Loucy (cell line): ENCODE results near the gene HRH2.

Experiments
- H2AFZ ChIP-seq: fragments of 200-600 bp; sonication (generic); 2 replicates; pipeline ENCODE4 v1.6.0; 2016; ENCODE audit warnings: antibody characterized with exemption, mild to moderate bottlenecking, low read length, moderate library complexity
- H3F3A ChIP-seq: fragments of 200-600 bp; 2 replicates; pipeline ENCODE4 v1.6.0; 2016; ENCODE audit warnings: antibody characterized with exemption, low read depth, mild to moderate bottlenecking
- H3K27me3 ChIP-seq: fragments of 200-600 bp; sonication (generic); 2 replicates; pipeline ENCODE4 v1.6.1; 2014; ENCODE audit warnings: low read length, mild to moderate bottlenecking; ENCODE audit not compliant: insufficient read depth, poor library complexity, severe bottlenecking
- H3K36me3 ChIP-seq: fragments of 200-600 bp; sonication (generic); 2 replicates; pipeline ENCODE4 v1.6.1; 2016; ENCODE audit warnings: low read length; ENCODE audit not compliant: insufficient read depth
- H3K4me1 ChIP-seq: fragments of 200-600 bp; sonication (generic); 2 replicates; pipeline ENCODE4 v1.5.1; 2014; ENCODE audit warnings: low read length, mild to moderate bottlenecking; ENCODE audit not compliant: insufficient read depth, poor library complexity, severe bottlenecking
- H3K4me2 ChIP-seq: fragments of 200-600 bp; sonication (generic); 2 replicates; pipeline ENCODE4 v1.6.0; 2014; ENCODE audit warnings: antibody characterized with exemption, low read length, low read depth, mild to moderate bottlenecking; ENCODE audit not compliant: poor library complexity, severe bottlenecking
- H3K4me3 ChIP-seq: fragments of 200-600 bp; sonication (generic); 2 replicates; pipeline ENCODE4 v1.5.1; 2014; ENCODE audit warnings: low read length, mild to moderate bottlenecking, mixed read lengths; ENCODE audit not compliant: poor library complexity, severe bottlenecking
- H3K79me2 ChIP-seq: fragments of 200-600 bp; sonication (generic); 2 replicates; pipeline ENCODE4 v1.6.1; 2014; ENCODE audit warnings: low read length; ENCODE audit not compliant: insufficient read depth
- H3K9ac ChIP-seq: fragments of 200-600 bp; sonication (generic); 2 replicates; pipeline ENCODE4 v1.6.0; 2014; ENCODE audit warnings: mild to moderate bottlenecking, low read depth, low read length, moderate library complexity; ENCODE audit not compliant: poor library complexity, severe bottlenecking
- H3K9me2 ChIP-seq: fragments of 200-600 bp; sonication (generic); replicated peaks from 2 replicates; pipeline ENCODE4 v1.6.1; 2016; ENCODE audit warnings: low read depth, low read length, mixed read lengths
- H3K9me3 ChIP-seq: fragments of 200-600 bp; sonication (generic); 2 replicates; pipeline ENCODE4 v1.6.1; 2014; ENCODE audit warnings: mild to moderate bottlenecking, antibody characterized with exemption, low read length, low read depth; ENCODE audit not compliant: insufficient read depth
- H4K20me1 ChIP-seq: fragments of 200-600 bp; sonication (generic); 2 replicates; pipeline ENCODE4 v1.6.0; 2014; ENCODE audit warnings: antibody characterized with exemption, low read length, mild to moderate bottlenecking; ENCODE audit not compliant: insufficient read depth, poor library complexity, severe bottlenecking
- EZH2phosphoT487 ChIP-seq: fragments of 200-600 bp; IDR thresholded peaks from 2 replicates; pipeline ENCODE4 v1.6.1; 2018; ENCODE audit warnings: antibody characterized with exemption, mild to moderate bottlenecking, moderate library complexity, borderline replicate concordance
- TF ChIP-seq, protein P1 (sequence below): fragments of 200-600 bp; sonication (generic); conservative IDR thresholded peaks from 2 replicates; pipeline ENCODE4 v1.5.1; 2014; ENCODE audit warnings: mild to moderate bottlenecking, antibody characterized with exemption, low read length

HRH2 gene

DNA sequence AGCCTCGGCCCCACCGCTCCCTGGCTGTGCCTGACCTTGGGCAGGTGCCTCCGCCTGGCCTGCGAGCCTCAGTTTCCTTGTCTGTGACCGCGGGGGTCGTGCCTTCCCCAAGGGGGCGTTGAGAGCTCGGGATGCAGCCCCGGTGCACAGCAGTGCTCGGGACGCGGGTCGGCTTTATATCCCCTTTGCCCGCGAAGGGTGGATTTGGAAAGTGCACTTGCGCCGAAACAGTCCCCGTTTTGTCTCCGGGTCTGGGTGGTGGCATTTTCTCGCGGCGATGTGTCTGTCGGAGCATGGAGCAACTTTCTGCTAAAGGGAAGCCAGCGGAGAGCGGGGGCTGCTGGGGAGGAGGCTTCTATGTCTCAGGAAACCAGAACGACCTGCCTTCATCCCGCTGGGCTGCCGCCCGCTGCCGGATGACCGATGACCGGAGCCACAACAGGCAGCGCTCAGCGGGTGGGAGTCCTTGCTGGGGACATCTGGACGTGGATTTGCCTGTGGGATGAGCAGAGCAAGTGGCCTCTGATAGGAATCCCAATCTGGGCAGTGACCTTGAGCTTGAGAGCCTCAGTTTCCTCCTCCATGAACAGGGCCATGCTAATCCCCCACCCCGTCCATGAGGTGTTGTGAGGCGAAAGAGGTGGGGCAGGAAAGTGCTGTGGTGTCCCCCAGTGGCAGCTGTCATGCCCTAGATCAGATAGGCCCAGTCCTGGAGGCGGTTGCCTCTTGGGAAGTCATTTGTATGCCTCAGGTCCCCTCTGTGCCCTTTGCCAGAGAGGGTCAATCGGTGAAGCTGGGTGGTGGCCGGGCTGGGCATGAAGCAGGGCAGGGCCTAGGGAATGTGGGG lies 651 bp downstream of the HRH2 start:
- no peaks in the 10 kb centered on the region for H3K9me2 ChIP-seq
- H3K36me3 ChIP-seq: no peaks in the 10 kb centered on the region
- peak overlapping the region; percentile 73 for H3K4me2 ChIP-seq
- no peaks in the 10 kb centered on the region for H4K20me1 ChIP-seq
- no peaks in the 10 kb centered on the region for H3K9me3 ChIP-seq
- H3K9ac ChIP-seq: peak overlapping the region; percentile 67
- no peak for TF ChIP-seq EZH2phosphoT487
- TF ChIP-seq, protein P1, sequence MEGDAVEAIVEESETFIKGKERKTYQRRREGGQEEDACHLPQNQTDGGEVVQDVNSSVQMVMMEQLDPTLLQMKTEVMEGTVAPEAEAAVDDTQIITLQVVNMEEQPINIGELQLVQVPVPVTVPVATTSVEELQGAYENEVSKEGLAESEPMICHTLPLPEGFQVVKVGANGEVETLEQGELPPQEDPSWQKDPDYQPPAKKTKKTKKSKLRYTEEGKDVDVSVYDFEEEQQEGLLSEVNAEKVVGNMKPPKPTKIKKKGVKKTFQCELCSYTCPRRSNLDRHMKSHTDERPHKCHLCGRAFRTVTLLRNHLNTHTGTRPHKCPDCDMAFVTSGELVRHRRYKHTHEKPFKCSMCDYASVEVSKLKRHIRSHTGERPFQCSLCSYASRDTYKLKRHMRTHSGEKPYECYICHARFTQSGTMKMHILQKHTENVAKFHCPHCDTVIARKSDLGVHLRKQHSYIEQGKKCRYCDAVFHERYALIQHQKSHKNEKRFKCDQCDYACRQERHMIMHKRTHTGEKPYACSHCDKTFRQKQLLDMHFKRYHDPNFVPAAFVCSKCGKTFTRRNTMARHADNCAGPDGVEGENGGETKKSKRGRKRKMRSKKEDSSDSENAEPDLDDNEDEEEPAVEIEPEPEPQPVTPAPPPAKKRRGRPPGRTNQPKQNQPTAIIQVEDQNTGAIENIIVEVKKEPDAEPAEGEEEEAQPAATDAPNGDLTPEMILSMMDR: peak; percentile 25
- H3K27me3 ChIP-seq: no peaks in the 10 kb centered on the region
- no peak overlapping the region; the same call in 1 of the 2 replicates for H2AFZ ChIP-seq
- H3K79me2 ChIP-seq: peaks cover 20% of the 10 kb centered on the region
- 0 out of 2 replicates have a peak, but pooled peaks cover 3% of the 10 kb centered on the region for H3F3A ChIP-seq
- H3K4me3 ChIP-seq: peak overlapping the region; percentile 80
- H3K4me1 ChIP-seq: peaks cover 26% of the 10 kb centered on the region

DNA sequence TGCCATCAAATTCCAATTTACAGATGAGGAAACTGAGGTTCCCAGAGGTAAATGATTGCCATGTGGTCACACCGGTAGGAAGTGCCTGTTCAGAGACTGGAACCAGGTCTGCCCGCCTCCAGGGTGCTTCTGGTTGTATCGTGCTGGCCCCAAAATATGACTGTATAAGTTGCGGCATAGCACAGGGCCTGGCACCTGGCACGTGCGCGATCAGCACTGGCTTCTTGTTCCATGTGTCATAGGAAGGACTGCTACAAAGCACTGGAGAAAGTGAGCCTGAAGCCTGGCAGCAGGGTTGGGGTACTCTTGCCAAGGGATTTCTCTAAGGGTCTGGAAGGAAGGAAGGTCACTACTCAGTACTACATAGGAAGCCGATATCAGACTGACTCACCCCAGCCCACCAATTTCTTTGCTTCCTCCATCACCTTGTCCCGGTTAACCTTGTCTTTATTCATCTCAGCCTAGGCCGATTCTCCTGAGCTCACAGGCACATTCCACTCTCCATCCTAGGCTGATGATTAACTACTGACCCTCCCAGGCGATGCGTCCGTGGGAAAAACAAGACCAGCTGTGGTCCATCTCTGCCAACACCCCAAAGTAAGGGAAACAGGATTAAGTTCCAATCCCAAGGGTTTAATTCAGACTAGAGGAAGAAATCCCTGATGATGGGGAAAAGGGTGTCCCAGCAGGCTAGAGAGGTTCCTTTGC lies 1.8 kb downstream of the HRH2 start:
- TF ChIP-seq EZH2phosphoT487: no peak
- TF ChIP-seq, protein P1: no peak
- Histone ChIP-seq H3K36me3 (no peaks in the 10 kb centered on the region), H3K9me3 (no peaks in the 10 kb centered on the region), H3K4me3 (no peak overlapping the region), H3K9ac (no peak overlapping the region), H3K4me1 (peaks cover 14% of the 10 kb centered on the region), H2AFZ (no peak overlapping the region), H3F3A (no peaks in the 10 kb centered on the region), H3K4me2 (no peak overlapping the region), H3K9me2 (no peaks in the 10 kb centered on the region), H3K79me2 (peaks cover 28% of the 10 kb centered on the region), H4K20me1 (no peaks in the 10 kb centered on the region), H3K27me3 (no peaks in the 10 kb centered on the region)

DNA sequence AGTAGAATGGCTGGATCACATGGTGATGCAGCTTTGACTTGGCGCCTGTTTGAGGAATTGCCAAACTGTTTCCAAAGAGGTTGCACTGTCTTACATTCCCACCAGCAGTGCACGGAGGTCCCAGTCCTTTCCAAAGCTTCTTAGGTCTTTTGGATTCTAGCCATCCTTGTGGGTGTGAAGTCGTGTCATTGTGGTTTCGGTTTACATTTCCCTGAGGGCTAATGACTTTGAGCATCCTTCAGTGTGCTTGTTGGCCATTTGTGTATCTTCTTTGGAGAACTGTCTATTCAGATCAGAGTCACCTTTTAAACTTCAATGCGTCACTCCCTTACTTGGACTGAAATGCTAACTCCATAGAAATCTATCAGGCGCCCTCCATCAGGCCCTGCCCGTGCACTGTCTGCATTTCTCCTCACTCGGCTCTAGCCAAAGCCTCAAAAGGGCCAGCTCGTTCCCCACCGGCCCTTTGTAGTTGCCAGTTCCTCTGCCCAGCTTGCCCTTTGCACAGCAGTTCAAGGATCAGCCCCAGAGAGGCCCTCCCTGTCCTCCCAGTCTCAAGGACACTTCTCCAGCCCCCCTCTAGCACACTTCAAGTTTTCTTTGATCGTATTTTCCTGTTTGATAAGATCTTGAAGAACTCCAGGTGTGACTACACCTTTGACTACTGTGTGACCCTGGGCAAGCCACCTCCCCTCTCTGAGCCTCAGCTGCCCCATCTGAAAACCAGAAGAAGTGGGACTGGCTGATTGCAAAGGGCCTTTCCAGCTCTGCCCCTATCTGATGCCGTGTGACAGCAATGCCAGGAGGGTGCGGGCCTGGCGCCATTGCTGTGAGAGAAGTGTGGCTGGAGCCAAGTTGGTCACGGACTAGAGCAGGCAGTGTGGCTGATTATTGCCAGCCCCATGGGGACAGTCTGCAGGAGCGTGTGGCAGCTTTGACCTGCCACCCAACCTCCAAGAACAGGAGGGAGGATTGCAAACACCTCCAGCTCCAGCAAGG lies 5.6 kb downstream of the HRH2 start:
- H3K79me2 ChIP-seq: peaks cover 24% of the 10 kb centered on the region

More for the DNA sequence above, 5.6 kb downstream of the HRH2 start:
- no peak overlapping the region for H2AFZ ChIP-seq
- TF ChIP-seq EZH2phosphoT487: no peak
- TF ChIP-seq, protein P1: no peak
- no peaks in the 10 kb centered on the region for H3K27me3 ChIP-seq
- H3K4me2 ChIP-seq: no peak overlapping the region
- no peaks in the 10 kb centered on the region for H3K4me1 ChIP-seq
- H3K9me2 ChIP-seq: no peaks in the 10 kb centered on the region
- H4K20me1 ChIP-seq: no peaks in the 10 kb centered on the region
- no peaks in the 10 kb centered on the region for H3F3A ChIP-seq
- no peaks in the 10 kb centered on the region for H3K9me3 ChIP-seq
- H3K36me3 ChIP-seq: no peaks in the 10 kb centered on the region
- no peak overlapping the region for H3K4me3 ChIP-seq
- H3K9ac ChIP-seq: no peak overlapping the region
